H9 (cell line): ENCODE results near the gene NOP9. TPM values are rescaled to one million over a fixed set of nuclear protein-coding genes. Genes with fewer than 3 reads are reported as not detected.

Experiments used
- DNase-seq: peaks from one replicate; pipeline ENCODE4 v3.0.0-alpha.2; 2017
- H2AFZ ChIP-seq: one replicate; pipeline ENCODE4 v1.6.1; 2013; ENCODE audit warnings: mild to moderate bottlenecking, low read length, control low read depth, moderate library complexity
- H2AK5ac ChIP-seq: 2 replicates; pipeline ENCODE4 v1.6.1; 2013; ENCODE audit warnings: low read length, control low read depth, mixed read lengths; ENCODE audit not compliant: insufficient read length
- H2BK120ac ChIP-seq: one replicate; pipeline ENCODE4 v1.6.1; 2013; ENCODE audit warnings: low read depth, mild to moderate bottlenecking, low read length, control low read depth, inconsistent platforms; ENCODE audit not compliant: poor library complexity, severe bottlenecking
- H2BK12ac ChIP-seq: 2 replicates; pipeline ENCODE4 v1.6.1; 2013; ENCODE audit warnings: low read length, control low read depth, mixed read lengths, low read depth; ENCODE audit not compliant: insufficient read length
- H2BK15ac ChIP-seq: 2 replicates; pipeline ENCODE4 v1.6.1; 2013; ENCODE audit warnings: low read depth, low read length, control low read depth
- H2BK20ac ChIP-seq: one replicate; pipeline ENCODE4 v1.6.1; 2013; ENCODE audit warnings: low read depth, mild to moderate bottlenecking, low read length, control low read depth, inconsistent platforms; ENCODE audit not compliant: poor library complexity, severe bottlenecking
- H2BK5ac ChIP-seq: 2 replicates; pipeline ENCODE4 v1.6.1; 2013; ENCODE audit warnings: low read length, control low read depth, mixed read lengths; ENCODE audit not compliant: insufficient read length
- H3K14ac ChIP-seq: 2 replicates; pipeline ENCODE4 v1.6.1; 2013; ENCODE audit warnings: low read length, control low read depth; ENCODE audit not compliant: insufficient read depth
- H3K18ac ChIP-seq: 2 replicates; pipeline ENCODE4 v1.6.1; 2013; ENCODE audit warnings: low read depth, mild to moderate bottlenecking, mixed read lengths, low read length, control low read depth; ENCODE audit not compliant: insufficient read length
- H3K23ac ChIP-seq: 2 replicates; pipeline ENCODE4 v1.6.1; 2013; ENCODE audit warnings: low read length, control low read depth, mixed read lengths, low read depth; ENCODE audit not compliant: insufficient read length
- H3K23me2 ChIP-seq: 2 replicates; pipeline ENCODE4 v1.6.1; 2013; ENCODE audit warnings: low read depth, mild to moderate bottlenecking, mixed read lengths, low read length, control low read depth; ENCODE audit not compliant: insufficient read length, poor library complexity, severe bottlenecking
- H3K27ac ChIP-seq: 2 replicates; pipeline ENCODE4 v1.5.1; 2013; ENCODE audit warnings: low read length, control low read depth, mixed read lengths, low read depth; ENCODE audit not compliant: insufficient read length
- H3K27me3 ChIP-seq: 2 replicates; pipeline ENCODE4 v1.6.1; 2013; ENCODE audit warnings: low read length, control low read depth, inconsistent platforms; ENCODE audit not compliant: insufficient read depth
- H3K4ac ChIP-seq: 2 replicates; pipeline ENCODE4 v1.6.1; 2013; ENCODE audit warnings: low read depth, mild to moderate bottlenecking, control low read depth, inconsistent platforms, low read length, moderate library complexity
- H3K4me1 ChIP-seq: 2 replicates; pipeline ENCODE4 v1.6.1; 2013; ENCODE audit warnings: low read length, control low read depth, inconsistent platforms; ENCODE audit not compliant: insufficient read depth
- H3K4me2 ChIP-seq: 2 replicates; pipeline ENCODE4 v1.6.1; 2013; ENCODE audit warnings: low read length, control low read depth, mixed read lengths; ENCODE audit not compliant: insufficient read length, insufficient read depth
- H3K56ac ChIP-seq: 2 replicates; pipeline ENCODE4 v1.6.1; 2013; ENCODE audit warnings: low read depth, mild to moderate bottlenecking, mixed read lengths, low read length, control low read depth; ENCODE audit not compliant: insufficient read length
- H3K79me1 ChIP-seq: 2 replicates; pipeline ENCODE4 v1.6.1; 2013; ENCODE audit warnings: low read depth, mild to moderate bottlenecking, moderate library complexity, low read length, control low read depth, inconsistent platforms; ENCODE audit not compliant: insufficient read depth, poor library complexity, severe bottlenecking
- H3K79me2 ChIP-seq: 2 replicates; pipeline ENCODE4 v1.6.1; 2013; ENCODE audit warnings: low read length, control low read depth, inconsistent platforms; ENCODE audit not compliant: insufficient read depth
- H3K9ac ChIP-seq: 2 replicates; pipeline ENCODE4 v1.6.1; 2013; ENCODE audit warnings: low read length, control low read depth, mixed read lengths; ENCODE audit not compliant: insufficient read length; ENCODE audit errors: extremely low read depth
- H3K9me3 ChIP-seq: one replicate; pipeline ENCODE4 v1.6.1; 2013; ENCODE audit warnings: low read depth, low read length, inconsistent platforms; ENCODE audit not compliant: control insufficient read depth
- H3T11ph ChIP-seq: one replicate; pipeline ENCODE4 v1.6.1; 2013; ENCODE audit warnings: mild to moderate bottlenecking, low read length, control low read depth, inconsistent platforms
- H4K20me1 ChIP-seq: one replicate; pipeline ENCODE4 v1.6.1; 2013; ENCODE audit not compliant: control insufficient read depth, insufficient read length, insufficient read depth
- H4K5ac ChIP-seq: 2 replicates; pipeline ENCODE4 v1.6.1; 2013; ENCODE audit warnings: low read depth, mild to moderate bottlenecking, mixed read lengths, low read length, control low read depth; ENCODE audit not compliant: insufficient read length
- H4K8ac ChIP-seq: replicated peaks from 2 replicates; pipeline ENCODE4 v1.6.1; 2013; ENCODE audit warnings: low read length, control low read depth, mixed read lengths, low read depth; ENCODE audit not compliant: insufficient read length
- H4K91ac ChIP-seq: 2 replicates; pipeline ENCODE4 v1.6.1; 2013; ENCODE audit warnings: low read depth, mild to moderate bottlenecking, moderate library complexity, mixed read lengths, low read length, control low read depth; ENCODE audit not compliant: insufficient read length
- H3K27ac Mint-ChIP-seq, 3 experiments: 2 replicates in 2 of 3; 3 replicates in 1 of 3; pipeline ENCODE4 v1.8.0; 2020 to 2021; ENCODE audit warnings: mixed read lengths in 3 of 3, mild to moderate bottlenecking in 1 of 3, moderate library complexity in 1 of 3
- H3K27me3 Mint-ChIP-seq: 2 replicates; pipeline ENCODE4 v1.8.0; 2021; ENCODE audit warnings: low read depth, mild to moderate bottlenecking, moderate library complexity, mixed read lengths
- H3K36me3 Mint-ChIP-seq, 3 experiments: 2 replicates in 2 of 3; 3 replicates in 1 of 3; pipeline ENCODE4 v1.8.0; 2020 to 2021; ENCODE audit warnings: low read depth in 3 of 3, mixed read lengths in 3 of 3; ENCODE audit not compliant: insufficient read depth in 1 of 3
- H3K4me1 Mint-ChIP-seq, 2 experiments: 2 replicates each; pipeline ENCODE4 v1.8.0; 2020; ENCODE audit warnings: mixed read lengths in 2 of 2
- H3K4me3 Mint-ChIP-seq, 2 experiments: 2 replicates in 1 of 2; 3 replicates in 1 of 2; pipeline ENCODE4 v1.8.0; 2020 to 2021; ENCODE audit warnings: mild to moderate bottlenecking in 2 of 2, mixed read lengths in 2 of 2, moderate library complexity in 1 of 2
- H3K9me3 Mint-ChIP-seq, 2 experiments: 2 replicates in 1 of 2; 3 replicates in 1 of 2; pipeline ENCODE4 v1.8.0; 2020; ENCODE audit warnings: mild to moderate bottlenecking in 2 of 2, mixed read lengths in 2 of 2, moderate library complexity in 1 of 2
- CTCF ChIP-seq: fragments of 200-600 bp; sonication (generic); conservative IDR thresholded peaks from 3 replicates; pipeline ENCODE4 v1.8.0; 2021; ENCODE audit warnings: antibody characterized with exemption, mild to moderate bottlenecking
- WGBS: extraction: QIAGEN DNeasy Blood & Tissue Kit; methylation state at CpG from one replicate; pipeline ENCODE4 v1.1.7; 2013; ENCODE audit warnings: missing lambda C conversion rate, low lambda C conversion rate, mixed read lengths; ENCODE audit not compliant: insufficient read length; ENCODE audit errors: extremely low coverage; 5-methylcytosine and 5-hydroxymethylcytosine counted together
- total RNA-seq: library from RNA; stranded (reverse); gene quantifications from 2 replicates; pipeline ENCODE4 v1.2.1, GENCODE V29; 2021

The NOP9 gene
- total RNA-seq, 1 experiment from 2014 or later, result 34.7 TPM

DNA sequence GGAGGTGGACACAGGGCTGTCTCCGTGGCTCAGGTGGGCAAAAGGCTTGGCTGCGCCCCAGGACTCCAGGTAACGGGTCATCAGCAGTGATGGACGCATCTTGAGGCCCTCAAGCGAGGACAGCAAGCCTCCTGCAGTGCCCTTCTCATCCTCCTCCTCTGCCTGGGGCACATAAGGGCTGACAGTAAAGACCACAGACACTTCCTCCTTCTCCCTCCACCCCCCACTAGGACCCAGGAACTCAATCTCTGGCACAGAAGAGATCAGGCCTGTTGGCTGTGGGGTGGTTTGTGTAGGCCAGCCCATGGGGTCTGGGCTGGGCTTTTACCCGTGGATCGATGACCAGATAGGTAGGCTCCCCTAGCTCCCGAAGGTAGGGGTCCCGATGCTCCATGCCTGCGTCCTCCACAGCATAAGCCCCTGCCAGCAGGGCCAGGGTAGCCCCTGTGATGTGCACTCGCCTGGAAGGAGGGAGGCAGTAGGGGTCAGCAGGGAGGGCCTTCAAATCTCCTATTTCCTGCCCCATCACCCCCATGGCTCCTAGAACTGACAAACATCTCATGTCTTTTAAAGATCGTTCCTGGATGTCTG, 29.5 kb downstream of the NOP9 start:
- no peak overlapping the region for H3K27ac ChIP-seq
- H2BK12ac ChIP-seq, result no peak overlapping the region
- Mint-ChIP-seq H3K36me3 (no peaks in the 10 kb centered on the region; a peak in 1 of 7 replicates), H3K4me3 (no peak overlapping the region; a peak in 1 of 5 replicates), H3K9me3 (peaks cover 0 to 1% of the 10 kb centered on the region in 2 experiments; a peak in 4 of 5 replicates), H3K27ac (no peak overlapping the region), H3K27me3 (peaks cover 79% of the 10 kb centered on the region), H3K4me1 (peaks cover 12 to 14% of the 10 kb centered on the region in 2 experiments)
- H4K5ac ChIP-seq, result no peak overlapping the region
- H3K9ac ChIP-seq, result no peak overlapping the region
- H3K79me1 ChIP-seq, result no peaks in the 10 kb centered on the region
- H3T11ph ChIP-seq, result no peak overlapping the region
- no peak overlapping the region for H3K4me2 ChIP-seq
- no CpG with 5 or more reads among the region's 12 CpGs for WGBS
- no peak overlapping the region for H3K14ac ChIP-seq
- H3K56ac ChIP-seq, result no peak overlapping the region
- peaks cover 13% of the 10 kb centered on the region for H3K27me3 ChIP-seq
- H2BK120ac ChIP-seq, result no peak overlapping the region
- H3K4me1 ChIP-seq, result no peaks in the 10 kb centered on the region
- H2AK5ac ChIP-seq, result no peak overlapping the region
- no peak overlapping the region for H2BK20ac ChIP-seq
- no peak for TF ChIP-seq CTCF
- peaks cover 10% of the 10 kb centered on the region for H3K23me2 ChIP-seq
- H2BK15ac ChIP-seq, result no peak overlapping the region
- no peaks in the 10 kb centered on the region for H4K20me1 ChIP-seq
- H3K18ac ChIP-seq, result no peak overlapping the region
- no peak overlapping the region for H2AFZ ChIP-seq
- no peak overlapping the region for H3K4ac ChIP-seq
- no peak overlapping the region for H2BK5ac ChIP-seq
- no peaks in the 10 kb centered on the region for H3K79me2 ChIP-seq
- H3K9me3 ChIP-seq, result no peaks in the 10 kb centered on the region
- DNase-seq, result no peak
- H4K91ac ChIP-seq, result no peak overlapping the region
- no peak overlapping the region for H4K8ac ChIP-seq
- no peak overlapping the region for H3K23ac ChIP-seq
